Cardiac muscle cell (in vitro differentiated cells and primary cell): Measurements from ENCODE around the gene AK9. TPM values are rescaled to one million over a fixed set of nuclear protein-coding genes. Genes with fewer than 3 reads are reported as not detected.

ENCODE experiments used
- DNase-seq, 2 donors: peaks; one replicate each; pipeline versions ENCODE4 v3.0.0 to v3.0.0-alpha.2; 2010 to 2017; ENCODE audit warnings: low read depth in 1 of 2, low spot score in 1 of 2
- H3K27ac ChIP-seq: fragments of 200-600 bp; sonication (generic); 2 replicates; pipeline ENCODE4 v1.5.1; 2016
- H3K27me3 ChIP-seq: fragments of 200-600 bp; sonication (generic); 2 replicates; pipeline ENCODE4 v1.6.0; 2016; ENCODE audit warnings: control low read depth
- H3K36me3 ChIP-seq: fragments of 200-600 bp; sonication (generic); 2 replicates; pipeline ENCODE4 v1.5.1; 2016; ENCODE audit warnings: control low read depth
- H3K4me1 ChIP-seq: fragments of 200-600 bp; sonication (generic); 2 replicates; pipeline ENCODE4 v1.8.1; 2017; ENCODE audit warnings: low read depth, mild to moderate bottlenecking, mixed run types
- H3K4me3 ChIP-seq: fragments of 200-600 bp; sonication (generic); 2 replicates; pipeline ENCODE4 v1.5.1; 2016; ENCODE audit warnings: mild to moderate bottlenecking
- H3K9me3 ChIP-seq: fragments of 200-600 bp; sonication (generic); 2 replicates; pipeline ENCODE4 v1.5.1; 2017; ENCODE audit warnings: low read depth, mild to moderate bottlenecking, control low read depth
- polyA plus RNA-seq: library from polyadenylated mRNA; unstranded; fragments of >200 nt; fragmentation: Nextera tagmentation; extraction: Ambion mirVana; gene quantifications from 2 replicates; pipeline ENCODE4 v1.2.1, GENCODE V29; 2016
- total RNA-seq: library from RNA; depleted of rRNA; stranded (reverse); fragments of >200 nt; gene quantifications from 2 replicates; pipeline ENCODE4 v1.2.3, GENCODE V29; 2016
- TF ChIP-seq, protein P1 (sequence below): IDR thresholded peaks from 2 replicates; pipeline ENCODE4 v1.5.1; 2012; ENCODE audit warnings: low read depth, mild to moderate bottlenecking, low read length

The AK9 gene
- total and polyA plus RNA-seq, 2 experiments from 2014 or later: 8.3 to 18.6 TPM

DNA sequence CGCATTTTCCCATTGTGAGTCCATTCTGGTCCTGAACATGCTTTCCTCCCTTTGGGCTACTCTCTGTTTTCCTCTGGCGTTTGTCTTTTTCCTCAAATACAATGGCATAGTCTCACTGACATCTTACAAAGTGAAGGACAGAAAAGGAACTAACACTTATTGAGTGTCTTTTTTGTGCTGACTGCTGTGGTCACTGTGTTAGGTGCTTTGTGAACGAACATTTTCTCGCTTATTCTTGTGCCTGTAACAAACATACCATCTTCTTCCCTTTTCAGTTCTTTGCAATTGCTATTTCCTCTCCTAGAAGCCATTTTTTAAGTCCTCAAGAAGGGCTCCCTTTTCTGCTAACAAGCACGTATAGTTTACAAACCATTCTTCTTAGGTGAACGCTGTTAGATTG is 15.5 kb upstream of the AK9 start:
- TF ChIP-seq, protein P1, sequence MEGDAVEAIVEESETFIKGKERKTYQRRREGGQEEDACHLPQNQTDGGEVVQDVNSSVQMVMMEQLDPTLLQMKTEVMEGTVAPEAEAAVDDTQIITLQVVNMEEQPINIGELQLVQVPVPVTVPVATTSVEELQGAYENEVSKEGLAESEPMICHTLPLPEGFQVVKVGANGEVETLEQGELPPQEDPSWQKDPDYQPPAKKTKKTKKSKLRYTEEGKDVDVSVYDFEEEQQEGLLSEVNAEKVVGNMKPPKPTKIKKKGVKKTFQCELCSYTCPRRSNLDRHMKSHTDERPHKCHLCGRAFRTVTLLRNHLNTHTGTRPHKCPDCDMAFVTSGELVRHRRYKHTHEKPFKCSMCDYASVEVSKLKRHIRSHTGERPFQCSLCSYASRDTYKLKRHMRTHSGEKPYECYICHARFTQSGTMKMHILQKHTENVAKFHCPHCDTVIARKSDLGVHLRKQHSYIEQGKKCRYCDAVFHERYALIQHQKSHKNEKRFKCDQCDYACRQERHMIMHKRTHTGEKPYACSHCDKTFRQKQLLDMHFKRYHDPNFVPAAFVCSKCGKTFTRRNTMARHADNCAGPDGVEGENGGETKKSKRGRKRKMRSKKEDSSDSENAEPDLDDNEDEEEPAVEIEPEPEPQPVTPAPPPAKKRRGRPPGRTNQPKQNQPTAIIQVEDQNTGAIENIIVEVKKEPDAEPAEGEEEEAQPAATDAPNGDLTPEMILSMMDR: no peak
- no peak for DNase-seq
- H3K9me3 ChIP-seq: no peaks in the 10 kb centered on the region
- no peaks in the 10 kb centered on the region for H3K4me1 ChIP-seq
- H3K27me3 ChIP-seq: no peaks in the 10 kb centered on the region
- H3K36me3 ChIP-seq: no peaks in the 10 kb centered on the region
- H3K27ac ChIP-seq: no peak overlapping the region
- no peak overlapping the region for H3K4me3 ChIP-seq

DNA sequence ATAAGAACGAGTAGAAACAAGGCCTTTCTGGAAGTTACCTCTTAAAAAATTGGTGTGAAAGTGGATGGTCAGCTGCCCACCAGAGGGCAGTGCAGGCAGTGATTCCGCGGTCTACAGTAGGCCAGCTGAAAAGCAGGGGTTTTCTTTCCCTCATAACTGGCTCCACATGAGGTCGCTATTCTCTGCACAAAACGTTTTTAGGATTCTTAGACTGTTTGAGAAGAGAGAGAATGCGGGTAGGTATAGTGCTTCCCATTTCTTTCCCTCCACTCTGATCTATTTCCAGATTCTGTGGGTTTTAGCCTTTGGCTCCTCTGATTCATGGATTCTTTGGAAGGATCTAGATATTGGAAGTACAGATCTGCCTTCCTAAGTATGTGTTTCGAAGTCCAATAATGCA is 14.3 kb upstream of the AK9 start:
- DNase-seq: peak; percentile 90 to 93
- H3K27ac ChIP-seq: no peak overlapping the region
- H3K27me3 ChIP-seq: no peaks in the 10 kb centered on the region
- TF ChIP-seq, protein P1: peak; percentile 98
- H3K4me1 ChIP-seq: no peaks in the 10 kb centered on the region
- H3K4me3 ChIP-seq: no peak overlapping the region
- no peaks in the 10 kb centered on the region for H3K36me3 ChIP-seq
- H3K9me3 ChIP-seq: no peaks in the 10 kb centered on the region

DNA sequence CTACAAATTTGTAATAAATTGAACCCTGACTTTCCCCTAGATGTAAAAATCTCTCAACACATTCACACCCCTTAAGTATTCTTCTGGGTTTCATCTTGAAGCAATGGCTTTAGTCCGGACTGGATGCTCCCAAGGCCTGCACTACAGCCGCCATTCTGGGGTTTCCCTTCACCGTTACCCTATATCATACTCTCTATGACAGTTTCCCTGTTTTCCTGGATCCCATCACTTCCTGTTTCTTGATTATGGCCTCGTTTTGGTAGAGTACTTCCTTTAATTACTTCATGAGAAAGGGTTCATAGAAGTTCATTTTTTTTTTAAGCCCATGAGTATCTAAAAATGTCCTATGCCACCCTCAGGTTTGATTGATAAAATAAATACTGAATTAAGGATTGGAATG is 11.8 kb upstream of the AK9 start:
- H3K27me3 ChIP-seq: no peaks in the 10 kb centered on the region
- H3K27ac ChIP-seq: no peak overlapping the region
- DNase-seq: no peak
- H3K36me3 ChIP-seq: no peaks in the 10 kb centered on the region
- no peaks in the 10 kb centered on the region for H3K4me1 ChIP-seq
- TF ChIP-seq, protein P1: no peak
- H3K9me3 ChIP-seq: no peaks in the 10 kb centered on the region
- no peak overlapping the region for H3K4me3 ChIP-seq

DNA sequence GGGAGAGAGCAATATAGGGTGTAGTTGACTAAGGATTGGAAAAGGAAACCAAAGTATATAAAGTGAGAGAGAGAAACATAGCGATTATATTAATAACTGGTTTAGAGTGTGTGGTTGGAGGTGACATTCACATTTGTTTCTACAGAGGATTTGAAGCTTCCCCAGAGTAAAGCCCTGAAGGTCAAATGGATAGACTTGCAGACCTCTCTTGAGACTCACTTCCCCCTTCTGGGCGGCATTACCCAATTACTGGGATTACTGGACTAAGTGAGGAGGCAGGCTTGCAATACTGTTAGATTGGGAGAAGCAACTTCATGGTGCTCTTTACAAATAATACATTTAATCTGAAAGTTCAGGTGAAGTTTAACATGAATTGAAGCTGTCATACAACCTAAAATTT is 10.8 kb upstream of the AK9 start:
- no peak overlapping the region for H3K27ac ChIP-seq
- TF ChIP-seq, protein P1: no peak
- no peak overlapping the region for H3K4me3 ChIP-seq
- H3K27me3 ChIP-seq: no peaks in the 10 kb centered on the region
- H3K36me3 ChIP-seq: no peaks in the 10 kb centered on the region
- H3K9me3 ChIP-seq: no peaks in the 10 kb centered on the region
- no peaks in the 10 kb centered on the region for H3K4me1 ChIP-seq
- DNase-seq: no peak

DNA sequence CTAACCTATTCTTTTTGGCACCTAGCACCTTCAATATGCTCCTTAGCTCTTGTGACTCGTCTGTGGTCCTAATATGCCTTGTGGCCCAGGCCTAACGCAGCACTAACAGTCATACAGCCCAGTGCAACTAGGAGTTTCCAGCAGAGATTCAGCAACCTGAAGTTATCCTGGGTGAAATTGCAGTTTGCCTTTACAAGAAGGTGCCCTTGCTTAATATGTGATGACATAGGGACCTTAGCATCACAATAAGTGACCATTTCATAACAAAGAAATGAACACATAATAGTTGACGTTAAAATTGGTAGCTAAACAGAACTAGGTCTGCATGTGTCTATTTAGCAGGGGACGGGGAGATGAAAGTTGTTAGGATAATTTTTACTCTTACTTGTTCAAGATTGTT is 10.2 kb upstream of the AK9 start:
- Histone ChIP-seq H3K36me3 (no peaks in the 10 kb centered on the region), H3K4me1 (no peaks in the 10 kb centered on the region)

More for the DNA sequence above, 10.2 kb upstream of the AK9 start:
- H3K9me3 ChIP-seq: no peaks in the 10 kb centered on the region
- H3K27me3 ChIP-seq: no peaks in the 10 kb centered on the region
- H3K27ac ChIP-seq: no peak overlapping the region
- TF ChIP-seq, protein P1: no peak
- no peak overlapping the region for H3K4me3 ChIP-seq
- DNase-seq: no peak
